ENCODE measurements around the gene KISS1.

The KISS1 gene

GRCh38 chr1:204217648-204218000 lies 21.3 kb upstream of the KISS1 start:
- no peak for FAIRE-seq

- no peak for FAIRE-seq
Observed at GRCh38 chr1:204216880-204217647, 20.8 kb upstream of the KISS1 start.

- no peak for FAIRE-seq
Observed at GRCh38 chr1:204216236-204216635, 19.9 kb upstream of the KISS1 start.

- no peak for FAIRE-seq
Observed at GRCh38 chr1:204213668-204214662, 17.7 kb upstream of the KISS1 start, which contains the start of gene GOLT1A. Gene GOLT1A, minus strand, starts transcription at chr1:204213988. Its CDS starts 82 bp downstream, at chr1:204213906.

- no peak for FAIRE-seq
Observed at GRCh38 chr1:204212715-204213114, 16.4 kb upstream of the KISS1 start.

GRCh38 chr1:204211046-204211445 lies 14.8 kb upstream of the KISS1 start:
- FAIRE-seq = no peak

- no peak for FAIRE-seq
Observed at GRCh38 chr1:204207136-204207616, 10.9 kb upstream of the KISS1 start.

- FAIRE-seq = no peak
Observed at GRCh38 chr1:204206121-204206520, 9.8 kb upstream of the KISS1 start.

- no peak for FAIRE-seq
Observed at GRCh38 chr1:204205486-204205885, 9.2 kb upstream of the KISS1 start.

GRCh38 chr1:204204944-204205343 lies 8.7 kb upstream of the KISS1 start:
- FAIRE-seq = no peak

- no peak for FAIRE-seq
Observed at GRCh38 chr1:204203206-204203767, 7.0 kb upstream of the KISS1 start.

- FAIRE-seq = no peak
Observed at GRCh38 chr1:204202481-204202880, 6.2 kb upstream of the KISS1 start.

- no peak for FAIRE-seq
Observed at GRCh38 chr1:204201348-204202040, 5.2 kb upstream of the KISS1 start.

GRCh38 chr1:204199579-204199978 lies 3.3 kb upstream of the KISS1 start:
- FAIRE-seq = no peak

GRCh38 chr1:204198348-204199340 lies 2.4 kb upstream of the KISS1 start:
- no peak for FAIRE-seq

- FAIRE-seq = no peak
Observed at GRCh38 chr1:204197068-204197467, 777 bp upstream of the KISS1 start.

GRCh38 chr1:204194771-204195170 lies 1.5 kb downstream of the KISS1 start:
- FAIRE-seq = no peak

GRCh38 chr1:204194080-204194479 lies 2.2 kb downstream of the KISS1 start:
- FAIRE-seq = no peak

- FAIRE-seq = no peak
Observed at GRCh38 chr1:204192589-204193352, 3.5 kb downstream of the KISS1 start.

GRCh38 chr1:204192046-204192445 lies 4.2 kb downstream of the KISS1 start:
- no peak for FAIRE-seq

GRCh38 chr1:204191456-204191855 lies 4.8 kb downstream of the KISS1 start:
- FAIRE-seq = no peak
